Endothelial cell of umbilical vein (primary cell): ENCODE results near the gene VPS37C.

ENCODE experiments used
- CTCF ChIP-seq, 2 donors: IDR thresholded peaks; 1 replicate in 1 of 2; 2 replicates in 1 of 2; pipeline ENCODE4 v1.5.1; 2011; ENCODE audit warnings: low read length in 2 of 2, mild to moderate bottlenecking in 2 of 2, moderate library complexity in 2 of 2, control low read depth in 1 of 2, inconsistent platforms in 1 of 2, low read depth in 1 of 2; ENCODE audit not compliant: insufficient read depth in 1 of 2; ENCODE audit errors: extremely low read depth in 1 of 2
- EZH2 ChIP-seq: IDR thresholded peaks from 2 replicates; pipeline ENCODE4 v1.6.1; 2012; ENCODE audit warnings: borderline replicate concordance, low read depth, mild to moderate bottlenecking, moderate library complexity, low read length, inconsistent platforms; ENCODE audit not compliant: severe bottlenecking
- JUN ChIP-seq: IDR thresholded peaks from 2 replicates; pipeline ENCODE4 v1.6.1; 2011; ENCODE audit warnings: borderline replicate concordance, low read depth; ENCODE audit not compliant: insufficient read length, insufficient read depth
- MAX ChIP-seq: IDR thresholded peaks from 2 replicates; pipeline ENCODE4 v1.6.1; 2011; ENCODE audit not compliant: insufficient read depth, insufficient read length
- POLR2A ChIP-seq: IDR thresholded peaks from 2 replicates; pipeline ENCODE4 v1.6.1; 2012; ENCODE audit warnings: low read depth, mild to moderate bottlenecking, control low read depth, low read length
- POLR2AphosphoS5 ChIP-seq: IDR thresholded peaks from 2 replicates; pipeline ENCODE4 v1.6.1; 2012; ENCODE audit warnings: low read depth, mild to moderate bottlenecking, control low read depth, low read length, moderate library complexity; ENCODE audit not compliant: insufficient read depth

- no peak for TF ChIP-seq CTCF (IDR thresholded peaks at IDR 0.05; ENCODE audit: extremely low read depth in 1 of 2, insufficient read depth in 1 of 2, low read depth in 1 of 2, low read length in 2 of 2)
- no peak for TF ChIP-seq POLR2AphosphoS5
- TF ChIP-seq JUN: no peak
- TF ChIP-seq POLR2A: no peak
- no peak for TF ChIP-seq EZH2
- no peak for TF ChIP-seq MAX
These were observed 1.8 kb upstream of the VPS37C start for GRCh38 chr11:61163021-61163420.
